ENCODE data around the gene NTN1. TPM values are rescaled to one million over a fixed set of nuclear protein-coding genes. Genes with fewer than 3 reads are reported as not detected.

Gene NTN1
- total RNA-seq, 2 experiments from 2014 or later: 1.2 to 1.3 TPM

GRCh38 chr17:9057310-9057709 is 36.0 kb downstream of the NTN1 start:
- ChIA-PET POLR2A (no interaction called here), CTCF (no interaction called here)
- Mint-ChIP-seq H3K27ac (no peak overlapping the region), H3K4me3 (no peak overlapping the region), H3K9me3 (no peaks in the 10 kb centered on the region), H3K4me1 (ENCODE audit: low read depth) (no peaks in the 10 kb centered on the region), H3K27me3 (peaks cover 2% of the 10 kb centered on the region), H3K36me3 (ENCODE audit: low read depth) (no peaks in the 10 kb centered on the region)
- DNase-seq: no peak
- no peak for TF ChIP-seq CTCF (IDR thresholded peaks at IDR 0.05)
- ATAC-seq: no peak
- intact Hi-C loops (cut with micrococcal nuclease): no loop called here

DNA sequence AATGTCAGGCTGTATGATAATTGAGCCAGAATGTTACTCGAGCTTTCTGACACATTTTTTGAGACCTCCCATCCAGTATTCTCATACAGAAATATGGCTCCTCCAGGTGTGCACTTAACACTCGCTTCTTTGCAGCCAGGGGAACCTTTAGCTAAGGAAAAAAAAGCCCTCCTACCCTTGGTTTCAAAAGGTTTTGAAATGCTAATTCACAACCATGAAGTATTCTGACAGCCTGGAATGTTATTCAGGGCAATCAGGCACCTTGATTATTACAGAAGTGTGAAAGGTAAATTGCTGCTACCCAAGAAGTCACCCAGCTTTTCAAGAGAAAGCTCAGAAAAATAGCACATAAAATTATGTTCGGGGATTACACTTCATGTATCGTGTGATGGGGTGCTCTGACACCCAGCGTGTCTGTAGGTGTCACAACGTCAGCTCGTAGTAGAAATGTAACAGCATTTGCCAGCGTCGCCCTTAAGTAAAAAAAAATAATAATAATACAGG is 41.1 kb downstream of the NTN1 start:
- H3K36me3 Mint-ChIP-seq (ENCODE audit: low read depth): no peaks in the 10 kb centered on the region
- no peak for ATAC-seq
- DNase-seq: no peak
- POLR2A ChIA-PET: interaction anchor here (0.7 kb wide), 1 partner anchor 669 kb away, joined by 3 read pairs; no protein-coding TSS in a partner anchor
- H3K4me3 Mint-ChIP-seq: no peak overlapping the region
- no peaks in the 10 kb centered on the region for H3K9me3 Mint-ChIP-seq
- CTCF ChIA-PET: interaction anchor here (1.5 kb wide), 1 partner anchor 277 kb away, joined by 4 read pairs; no protein-coding TSS in a partner anchor
- H3K4me1 Mint-ChIP-seq (ENCODE audit: low read depth): no peaks in the 10 kb centered on the region
- TF ChIP-seq CTCF (IDR thresholded peaks at IDR 0.05): no peak
- H3K27ac Mint-ChIP-seq: no peak overlapping the region
- H3K27me3 Mint-ChIP-seq: peaks cover 3% of the 10 kb centered on the region
- intact Hi-C loops (cut with micrococcal nuclease): no loop called here

DNA sequence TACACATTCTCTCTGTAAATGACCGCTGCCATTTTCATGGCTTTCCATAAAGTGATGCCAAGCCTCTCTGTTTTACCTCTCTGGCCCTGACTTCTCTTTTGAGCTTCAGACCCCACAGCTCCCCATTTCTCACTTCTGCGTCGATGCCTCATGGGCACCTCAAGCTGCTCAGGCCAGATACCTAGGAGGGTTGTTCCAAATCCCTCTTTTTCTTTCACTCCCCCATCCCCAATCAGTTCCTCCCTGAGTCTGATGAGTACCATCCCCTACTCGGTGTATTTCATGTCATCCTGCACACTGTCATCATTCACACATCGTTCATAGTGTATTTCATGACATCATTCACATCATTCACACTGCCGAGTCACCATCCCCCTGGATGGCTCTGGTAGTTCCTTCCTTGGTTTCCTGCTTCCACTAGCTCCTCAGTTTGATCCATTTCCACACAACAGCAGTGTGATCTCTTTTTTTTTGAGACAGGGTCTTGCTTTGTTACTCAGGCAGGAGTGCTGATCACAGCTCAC is 43.1 kb downstream of the NTN1 start:
- ATAC-seq (no peak), DNase-seq (no peak)
- H3K27me3 Mint-ChIP-seq: peaks cover 5% of the 10 kb centered on the region
- H3K4me1 Mint-ChIP-seq (ENCODE audit: low read depth): no peaks in the 10 kb centered on the region
- intact Hi-C loops (cut with micrococcal nuclease): no loop called here
- no peaks in the 10 kb centered on the region for H3K36me3 Mint-ChIP-seq (ENCODE audit: low read depth)
- H3K27ac Mint-ChIP-seq: no peak overlapping the region
- CTCF ChIA-PET: no interaction called here
- no peak overlapping the region for H3K4me3 Mint-ChIP-seq
- POLR2A ChIA-PET: no interaction called here
- no peak for TF ChIP-seq CTCF (IDR thresholded peaks at IDR 0.05)
- H3K9me3 Mint-ChIP-seq: no peaks in the 10 kb centered on the region

GRCh38 chr17:9071016-9071415 is 49.7 kb downstream of the NTN1 start:
- peaks cover 8% of the 10 kb centered on the region for H3K27me3 Mint-ChIP-seq
- H3K36me3 Mint-ChIP-seq (ENCODE audit: low read depth): no peaks in the 10 kb centered on the region
- H3K9me3 Mint-ChIP-seq: no peaks in the 10 kb centered on the region
- no peak overlapping the region for H3K4me3 Mint-ChIP-seq
- CTCF ChIA-PET: interaction anchor here (0.6 kb wide), 1 partner anchor 13 kb away, joined by 3 read pairs; no protein-coding TSS in a partner anchor
- intact Hi-C loops (cut with micrococcal nuclease): no loop called here
- no peaks in the 10 kb centered on the region for H3K4me1 Mint-ChIP-seq (ENCODE audit: low read depth)
- ATAC-seq (no peak), DNase-seq (no peak)
- no peak overlapping the region for H3K27ac Mint-ChIP-seq
- POLR2A ChIA-PET: no interaction called here
- no peak for TF ChIP-seq CTCF (IDR thresholded peaks at IDR 0.05)

DNA sequence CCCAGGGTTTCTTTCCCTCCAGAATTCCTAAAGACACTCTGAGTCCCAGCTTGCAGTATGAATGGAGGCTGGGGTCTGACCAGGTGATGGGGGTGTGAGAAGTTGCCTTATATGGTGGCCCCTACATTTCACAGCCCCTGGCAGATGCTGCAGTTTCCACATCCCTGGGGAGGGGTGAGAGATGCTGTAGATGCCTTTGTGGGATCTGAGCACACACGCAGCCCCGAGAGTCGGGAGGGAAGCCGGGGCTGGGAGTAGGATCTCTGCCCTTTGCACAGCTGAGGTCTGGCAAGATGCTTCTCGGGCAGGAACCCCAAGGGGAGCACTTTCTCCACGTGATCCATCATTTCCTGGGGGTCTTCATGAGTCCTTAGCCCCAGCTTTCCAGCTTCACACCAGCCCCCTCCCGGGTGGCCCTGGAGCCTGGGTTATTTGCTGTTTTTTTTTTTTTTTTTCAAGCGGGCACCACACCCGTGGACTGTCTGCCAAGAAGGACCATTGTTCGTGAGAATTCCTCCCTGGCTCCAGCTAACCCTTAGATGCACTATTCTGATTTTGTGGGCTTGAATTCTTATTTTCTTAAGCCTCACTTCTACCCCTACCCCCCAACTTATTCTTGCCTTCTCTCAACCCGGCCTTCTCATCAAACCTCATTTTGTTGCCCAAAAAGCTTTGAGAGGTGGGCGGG is 50.6 kb downstream of the NTN1 start:
- no peak for DNase-seq

More for the DNA sequence above, 50.6 kb downstream of the NTN1 start:
- H3K4me1 Mint-ChIP-seq (ENCODE audit: low read depth): no peaks in the 10 kb centered on the region
- ChIA-PET POLR2A (no interaction called here), CTCF (no interaction called here)
- H3K9me3 Mint-ChIP-seq: no peaks in the 10 kb centered on the region
- intact Hi-C loops (cut with micrococcal nuclease): no loop called here
- peaks cover 7% of the 10 kb centered on the region for H3K27me3 Mint-ChIP-seq
- no peak overlapping the region for H3K27ac Mint-ChIP-seq
- ATAC-seq: no peak
- no peak for TF ChIP-seq CTCF (IDR thresholded peaks at IDR 0.05)
- no peaks in the 10 kb centered on the region for H3K36me3 Mint-ChIP-seq (ENCODE audit: low read depth)
- H3K4me3 Mint-ChIP-seq: no peak overlapping the region

All from activated CD8-positive, alpha-beta T cell treated with anti-CD3 and anti-CD28 coated beads for 36 hours (primary cell).